HepG2 (cell line): ENCODE measurements around the gene NBPF1. TPM values are rescaled to one million over a fixed set of nuclear protein-coding genes. Genes with fewer than 3 reads are reported as not detected.
"Not testable (repeated sequence)": the region's sequence is repeated elsewhere in the genome, so short reads cannot be mapped to it uniquely, and the experiment has no call there.

Experiments used
- ASH2L ChIP-seq: fragments of 300-600, 200-600 bp; sonication (generic); IDR thresholded peaks from 2 replicates; pipeline ENCODE4 v1.7.0; 2017; ENCODE audit warnings: low read depth, mild to moderate bottlenecking, moderate library complexity, mixed read lengths, low read length; ENCODE audit not compliant: insufficient read length
- BRCA1 ChIP-seq: sonication (generic); formaldehyde crosslinking; IDR thresholded peaks from 2 replicates; pipeline ENCODE4 v1.4.0; 2020; ENCODE audit warnings: missing genetic modification reagents
- ELF3 ChIP-seq: IDR thresholded peaks from 2 replicates; pipeline ENCODE4 v1.6.1; 2016; ENCODE audit warnings: missing genetic modification reagents, missing compliant biosample characterization
- GATAD1 ChIP-seq: IDR thresholded peaks from 2 replicates; pipeline ENCODE4 v1.6.1; 2016; ENCODE audit warnings: missing genetic modification reagents, missing compliant biosample characterization
- HNF4A ChIP-seq: sonication (generic); formaldehyde crosslinking; IDR thresholded peaks from 2 replicates; pipeline ENCODE4 v1.4.0; 2020; ENCODE audit warnings: missing genetic modification reagents
- JARID2 ChIP-seq: sonication (generic); formaldehyde crosslinking; IDR thresholded peaks from 2 replicates; pipeline ENCODE4 v1.8.1; 2023; ENCODE audit warnings: missing genetic modification reagents, inconsistent platforms; ENCODE audit not compliant: insufficient replicate concordance
- MIER3 ChIP-seq: IDR thresholded peaks from 2 replicates; pipeline ENCODE4 v1.6.1; 2016; ENCODE audit warnings: missing compliant biosample characterization, borderline replicate concordance
- MTF2 ChIP-seq: sonication (generic); formaldehyde crosslinking; IDR thresholded peaks from 2 replicates; pipeline ENCODE4 v1.5.0; 2020; ENCODE audit warnings: missing genetic modification reagents, borderline replicate concordance
- SMAD1 ChIP-seq: sonication (generic); formaldehyde crosslinking; IDR thresholded peaks from 2 replicates; pipeline ENCODE4 v1.4.0; 2020; ENCODE audit warnings: missing genetic modification reagents, low read depth, mild to moderate bottlenecking, borderline replicate concordance
- SOX13 ChIP-seq, 3 experiments: fragments of 450-650 bp in 1 of 3; sonication (generic) in 1 of 3; formaldehyde crosslinking in 1 of 3; IDR thresholded peaks in 2 of 3; conservative IDR thresholded peaks in 1 of 3; 2 replicates each; pipeline versions ENCODE4 v1.5.0 to v1.6.1; 2016 to 2020; ENCODE audit warnings: antibody characterized with exemption in 1 of 3, mild to moderate bottlenecking in 1 of 3, missing compliant biosample characterization in 1 of 3, missing genetic modification reagents in 1 of 3, moderate library complexity in 1 of 3
- TCF12 ChIP-seq, 2 experiments: fragments of 450-650 bp in 1 of 2; sonication (generic) in 1 of 2; formaldehyde crosslinking in 1 of 2; IDR thresholded peaks; 2 replicates each; pipeline versions ENCODE4 v1.6.1 to v1.8.0; 2017 to 2022; ENCODE audit warnings: antibody characterized with exemption in 1 of 2, mild to moderate bottlenecking in 1 of 2, missing genetic modification reagents in 1 of 2, moderate library complexity in 1 of 2
- ZMYM4 ChIP-seq: sonication (generic); formaldehyde crosslinking; IDR thresholded peaks from 2 replicates; pipeline ENCODE4 v1.8.1; 2023; ENCODE audit warnings: mild to moderate bottlenecking, missing genetic modification reagents
- ZNF75D ChIP-seq: sonication (generic); formaldehyde crosslinking; IDR thresholded peaks from 2 replicates; pipeline ENCODE4 v1.8.1; 2023; ENCODE audit warnings: missing genetic modification reagents, mild to moderate bottlenecking, borderline replicate concordance
- polyA plus RNA-seq, 8 experiments: library from polyadenylated mRNA; depleted of rRNA in 3 of 8; stranded (reverse) in 7 of 8; unstranded in 1 of 8; fragments of >200 nt; fragmentation: Illumina TruSeq in 4 of 8; extraction: Trizol in 4 of 8; gene quantifications; 2 replicates each; pipeline versions ENCODE4 v1.2.1 to v1.2.3, GENCODE V29; 2011 to 2016; ENCODE audit warnings: low read depth in 4 of 8, missing spikeins in 1 of 8, mixed read lengths in 1 of 8; ENCODE audit not compliant: insufficient read depth in 1 of 8
- total RNA-seq, 5 experiments: library from RNA; depleted of rRNA; stranded (reverse); fragments of >200 nt; fragmentation: Illumina TruSeq; extraction: Trizol; gene quantifications; 2 replicates each; pipeline ENCODE4 v1.2.3, GENCODE V29; 2016; ENCODE audit warnings: low read depth in 1 of 5
- TF ChIP-seq, protein P1 (sequence below): sonication (generic); formaldehyde crosslinking; IDR thresholded peaks from 2 replicates; pipeline ENCODE4 v1.4.0; 2020; ENCODE audit warnings: mild to moderate bottlenecking, missing genetic modification reagents, borderline replicate concordance
- TF ChIP-seq, protein P2 (sequence below): IDR thresholded peaks from 2 replicates; pipeline ENCODE4 v1.6.1; 2016; ENCODE audit warnings: mild to moderate bottlenecking, missing biosample characterization, missing genetic modification reagents
- TF ChIP-seq, protein P3 (sequence below): sonication (generic); formaldehyde crosslinking; IDR thresholded peaks from 2 replicates; pipeline ENCODE4 v1.4.0; 2020; ENCODE audit warnings: missing genetic modification reagents
- TF ChIP-seq, protein P4 (sequence below): sonication (generic); formaldehyde crosslinking; IDR thresholded peaks from 2 replicates; pipeline ENCODE4 v1.5.0; 2020; ENCODE audit warnings: missing genetic modification reagents

Gene NBPF1
- total and polyA plus RNA-seq, 2 of the 13 experiments (the other 11 are each of a cell fraction or from before 2014, with no cell fraction given) = 30.3 to 35.6 TPM

DNA sequence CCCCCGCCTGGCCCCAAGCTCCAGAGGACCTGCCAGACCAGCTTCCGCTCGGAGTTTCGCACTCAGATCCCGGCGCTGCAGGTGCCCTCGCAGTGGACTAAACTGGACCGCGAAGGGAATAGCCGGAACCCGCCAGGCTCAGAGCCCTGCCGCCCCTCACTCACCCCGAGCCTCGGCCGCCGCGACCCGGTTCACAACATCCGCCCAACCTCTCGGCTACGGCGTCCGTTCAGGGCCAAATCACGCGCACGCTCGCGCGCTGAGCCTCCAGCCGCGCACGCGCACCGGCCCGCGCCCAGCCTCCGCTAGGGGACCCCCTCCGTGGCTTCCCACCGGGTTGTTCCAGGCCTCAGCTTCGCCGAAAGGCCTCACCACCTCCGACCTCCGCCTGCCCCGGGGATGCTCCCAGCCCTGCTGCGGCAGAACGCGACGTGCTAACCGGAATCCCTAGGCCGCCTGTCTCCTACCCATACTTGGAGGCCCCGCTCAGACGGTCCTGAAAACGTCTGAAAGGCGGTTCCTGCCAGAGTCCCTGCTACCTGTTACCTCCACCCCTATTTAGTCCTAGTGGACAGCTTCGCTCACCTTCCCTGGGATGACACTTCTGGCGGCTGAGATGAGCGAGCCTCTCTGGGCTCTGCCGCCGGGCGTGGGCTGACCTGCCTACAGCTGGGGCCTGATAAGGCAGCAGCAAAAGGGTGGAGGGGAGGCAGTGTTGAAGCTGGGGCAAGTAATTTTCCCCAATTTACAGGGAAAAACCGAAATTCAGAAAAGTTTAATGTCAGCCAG, 31.3 kb upstream of the NBPF1 start (continued):
- TF ChIP-seq, protein P1, sequence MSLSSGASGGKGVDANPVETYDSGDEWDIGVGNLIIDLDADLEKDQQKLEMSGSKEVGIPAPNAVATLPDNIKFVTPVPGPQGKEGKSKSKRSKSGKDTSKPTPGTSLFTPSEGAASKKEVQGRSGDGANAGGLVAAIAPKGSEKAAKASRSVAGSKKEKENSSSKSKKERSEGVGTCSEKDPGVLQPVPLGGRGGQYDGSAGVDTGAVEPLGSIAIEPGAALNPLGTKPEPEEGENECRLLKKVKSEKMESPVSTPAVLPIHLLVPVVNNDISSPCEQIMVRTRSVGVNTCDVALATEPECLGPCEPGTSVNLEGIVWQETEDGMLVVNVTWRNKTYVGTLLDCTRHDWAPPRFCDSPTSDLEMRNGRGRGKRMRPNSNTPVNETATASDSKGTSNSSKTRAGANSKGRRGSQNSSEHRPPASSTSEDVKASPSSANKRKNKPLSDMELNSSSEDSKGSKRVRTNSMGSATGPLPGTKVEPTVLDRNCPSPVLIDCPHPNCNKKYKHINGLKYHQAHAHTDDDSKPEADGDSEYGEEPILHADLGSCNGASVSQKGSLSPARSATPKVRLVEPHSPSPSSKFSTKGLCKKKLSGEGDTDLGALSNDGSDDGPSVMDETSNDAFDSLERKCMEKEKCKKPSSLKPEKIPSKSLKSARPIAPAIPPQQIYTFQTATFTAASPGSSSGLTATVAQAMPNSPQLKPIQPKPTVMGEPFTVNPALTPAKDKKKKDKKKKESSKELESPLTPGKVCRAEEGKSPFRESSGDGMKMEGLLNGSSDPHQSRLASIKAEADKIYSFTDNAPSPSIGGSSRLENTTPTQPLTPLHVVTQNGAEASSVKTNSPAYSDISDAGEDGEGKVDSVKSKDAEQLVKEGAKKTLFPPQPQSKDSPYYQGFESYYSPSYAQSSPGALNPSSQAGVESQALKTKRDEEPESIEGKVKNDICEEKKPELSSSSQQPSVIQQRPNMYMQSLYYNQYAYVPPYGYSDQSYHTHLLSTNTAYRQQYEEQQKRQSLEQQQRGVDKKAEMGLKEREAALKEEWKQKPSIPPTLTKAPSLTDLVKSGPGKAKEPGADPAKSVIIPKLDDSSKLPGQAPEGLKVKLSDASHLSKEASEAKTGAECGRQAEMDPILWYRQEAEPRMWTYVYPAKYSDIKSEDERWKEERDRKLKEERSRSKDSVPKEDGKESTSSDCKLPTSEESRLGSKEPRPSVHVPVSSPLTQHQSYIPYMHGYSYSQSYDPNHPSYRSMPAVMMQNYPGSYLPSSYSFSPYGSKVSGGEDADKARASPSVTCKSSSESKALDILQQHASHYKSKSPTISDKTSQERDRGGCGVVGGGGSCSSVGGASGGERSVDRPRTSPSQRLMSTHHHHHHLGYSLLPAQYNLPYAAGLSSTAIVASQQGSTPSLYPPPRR (CRISPR knock-in tag) = peak; percentile 76
- TF ChIP-seq ZNF75D (peak; percentile 60), SMAD1 (CRISPR knock-in tag) (peak; percentile 99), ZMYM4 (CRISPR knock-in tag) (peak; percentile 97), BRCA1 (CRISPR knock-in tag) (peak; percentile 99), MIER3 (CRISPR knock-in tag) (peak; percentile 100), GATAD1 (peak; percentile 99), ASH2L (peak; percentile 96), HNF4A (CRISPR knock-in tag) (peak; percentile 78), ELF3 (CRISPR knock-in tag) (peak; percentile 96), TCF12 (CRISPR knock-in tag; IDR thresholded peaks at IDR 0.05) (peak; percentile 95), MTF2 (0 out of 2 replicates have a peak, but pooled peaks have one; percentile 94), JARID2 (CRISPR knock-in tag) (peak; percentile 98), SOX13 (IDR thresholded peaks at IDR 0.05) (peak; percentile 66; the same call in 1 of the 2 replicates), SOX13 (CRISPR knock-in tag; conservative IDR thresholded peaks at IDR 0.05 in 1 of 2, IDR thresholded peaks at IDR 0.05 in 1 of 2) (peak in 1 of 2 experiments; percentile 86; a peak in 2 of 4 replicates)
- TF ChIP-seq, protein P2, sequence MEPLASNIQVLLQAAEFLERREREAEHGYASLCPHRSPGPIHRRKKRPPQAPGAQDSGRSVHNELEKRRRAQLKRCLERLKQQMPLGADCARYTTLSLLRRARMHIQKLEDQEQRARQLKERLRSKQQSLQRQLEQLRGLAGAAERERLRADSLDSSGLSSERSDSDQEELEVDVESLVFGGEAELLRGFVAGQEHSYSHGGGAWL = peak; percentile 96; the same call in 1 of the 2 replicates
- TF ChIP-seq, protein P3, sequence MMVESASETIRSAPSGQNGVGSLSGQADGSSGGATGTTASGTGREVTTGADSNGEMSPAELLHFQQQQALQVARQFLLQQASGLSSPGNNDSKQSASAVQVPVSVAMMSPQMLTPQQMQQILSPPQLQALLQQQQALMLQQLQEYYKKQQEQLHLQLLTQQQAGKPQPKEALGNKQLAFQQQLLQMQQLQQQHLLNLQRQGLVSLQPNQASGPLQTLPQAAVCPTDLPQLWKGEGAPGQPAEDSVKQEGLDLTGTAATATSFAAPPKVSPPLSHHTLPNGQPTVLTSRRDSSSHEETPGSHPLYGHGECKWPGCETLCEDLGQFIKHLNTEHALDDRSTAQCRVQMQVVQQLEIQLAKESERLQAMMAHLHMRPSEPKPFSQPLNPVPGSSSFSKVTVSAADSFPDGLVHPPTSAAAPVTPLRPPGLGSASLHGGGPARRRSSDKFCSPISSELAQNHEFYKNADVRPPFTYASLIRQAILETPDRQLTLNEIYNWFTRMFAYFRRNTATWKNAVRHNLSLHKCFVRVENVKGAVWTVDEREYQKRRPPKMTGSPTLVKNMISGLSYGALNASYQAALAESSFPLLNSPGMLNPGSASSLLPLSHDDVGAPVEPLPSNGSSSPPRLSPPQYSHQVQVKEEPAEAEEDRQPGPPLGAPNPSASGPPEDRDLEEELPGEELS (CRISPR knock-in tag) = peak; percentile 81
- TF ChIP-seq, protein P4, sequence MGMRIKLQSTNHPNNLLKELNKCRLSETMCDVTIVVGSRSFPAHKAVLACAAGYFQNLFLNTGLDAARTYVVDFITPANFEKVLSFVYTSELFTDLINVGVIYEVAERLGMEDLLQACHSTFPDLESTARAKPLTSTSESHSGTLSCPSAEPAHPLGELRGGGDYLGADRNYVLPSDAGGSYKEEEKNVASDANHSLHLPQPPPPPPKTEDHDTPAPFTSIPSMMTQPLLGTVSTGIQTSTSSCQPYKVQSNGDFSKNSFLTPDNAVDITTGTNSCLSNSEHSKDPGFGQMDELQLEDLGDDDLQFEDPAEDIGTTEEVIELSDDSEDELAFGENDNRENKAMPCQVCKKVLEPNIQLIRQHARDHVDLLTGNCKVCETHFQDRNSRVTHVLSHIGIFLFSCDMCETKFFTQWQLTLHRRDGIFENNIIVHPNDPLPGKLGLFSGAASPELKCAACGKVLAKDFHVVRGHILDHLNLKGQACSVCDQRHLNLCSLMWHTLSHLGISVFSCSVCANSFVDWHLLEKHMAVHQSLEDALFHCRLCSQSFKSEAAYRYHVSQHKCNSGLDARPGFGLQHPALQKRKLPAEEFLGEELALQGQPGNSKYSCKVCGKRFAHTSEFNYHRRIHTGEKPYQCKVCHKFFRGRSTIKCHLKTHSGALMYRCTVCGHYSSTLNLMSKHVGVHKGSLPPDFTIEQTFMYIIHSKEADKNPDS (CRISPR knock-in tag) = peak; percentile 91; the same call in 1 of the 2 replicates
- TF ChIP-seq TCF12 (IDR thresholded peaks at IDR 0.05) = not testable (repeated sequence)
